ENCODE data around the gene TENM4.

TENM4 gene

GRCh38 chr11:78835646-78836045, 605.2 kb downstream of the TENM4 start (continued):
- TF ChIP-seq ZNF560 (tag by site-specific recombination; IDR thresholded peaks at IDR 0.05; ENCODE audit: borderline replicate concordance) (no peak), MZF1 (tag by site-specific recombination; IDR thresholded peaks at IDR 0.05; ENCODE audit: borderline replicate concordance) (no peak), ZNF544 (tag by site-specific recombination; IDR thresholded peaks at IDR 0.05) (no peak)

GRCh38 chr11:78834886-78835285, 605.9 kb downstream of the TENM4 start:
- Histone ChIP-seq H3K27ac (ENCODE audit: extremely low read depth, low read depth, low read length) (no peak overlapping the region), H3K4me1 (ENCODE audit: control insufficient read depth, insufficient read depth, low read length) (no peaks in the 10 kb centered on the region), H3K9me3 (ENCODE audit: control insufficient read depth, insufficient read depth, low read depth, low read length) (no peaks in the 10 kb centered on the region), H3K36me3 (ENCODE audit: control insufficient read depth in 2 of 2, insufficient read depth in 1 of 2, low read length in 2 of 2) (no peaks in the 10 kb centered on the region), H3K4me3 (ENCODE audit: low read depth, low read length) (no peak overlapping the region)
- TF ChIP-seq ZIC2 (tag by site-specific recombination; IDR thresholded peaks at IDR 0.05) = no peak
- TF ChIP-seq ZNF121 (tag by site-specific recombination; IDR thresholded peaks at IDR 0.05) = no peak
- no peak for TF ChIP-seq ZBTB26 (tag by site-specific recombination; optimal IDR thresholded peaks at IDR 0.05)
- TF ChIP-seq ZNF19 (tag by site-specific recombination; IDR thresholded peaks at IDR 0.05; ENCODE audit: low read depth) = no peak
- TF ChIP-seq ZNF664 (tag by site-specific recombination; IDR thresholded peaks at IDR 0.05) = no peak
- POLR2A ChIA-PET = no interaction called here
- CTCF ChIA-PET = interaction anchor here (0.6 kb wide), 2 partner anchors 252 to 670 kb away, joined by 3 read pairs; no protein-coding TSS in a partner anchor

GRCh38 chr11:78833237-78833636, 607.6 kb downstream of the TENM4 start:
- CTCF ChIA-PET = no interaction called here
- POLR2A ChIA-PET = no interaction called here

More at GRCh38 chr11:78833237-78833636, 607.6 kb downstream of the TENM4 start:
- Histone ChIP-seq H3K27ac (ENCODE audit: extremely low read depth, low read depth, low read length) (no peak overlapping the region), H3K36me3 (ENCODE audit: control insufficient read depth in 2 of 2, insufficient read depth in 1 of 2, low read length in 2 of 2) (no peaks in the 10 kb centered on the region), H3K9me3 (ENCODE audit: control insufficient read depth, insufficient read depth, low read depth, low read length) (no peaks in the 10 kb centered on the region), H3K4me1 (ENCODE audit: control insufficient read depth, insufficient read depth, low read length) (no peaks in the 10 kb centered on the region), H3K4me3 (ENCODE audit: low read depth, low read length) (no peak overlapping the region)
- no peak for TF ChIP-seq GLI2 (tag by site-specific recombination; IDR thresholded peaks at IDR 0.05; ENCODE audit: borderline replicate concordance, low read depth)
- TF ChIP-seq ZNF146 (tag by site-specific recombination; IDR thresholded peaks at IDR 0.05) = no peak
- no peak for TF ChIP-seq KLF7 (tag by site-specific recombination; IDR thresholded peaks at IDR 0.05; ENCODE audit: borderline replicate concordance)
- no peak for TF ChIP-seq ZNF121 (tag by site-specific recombination; IDR thresholded peaks at IDR 0.05)
- no peak for TF ChIP-seq ZNF211 (tag by site-specific recombination; IDR thresholded peaks at IDR 0.05; ENCODE audit: low read depth)
- no peak for TF ChIP-seq PATZ1 (tag by site-specific recombination; IDR thresholded peaks at IDR 0.05)
- TF ChIP-seq ZNF24 (tag by site-specific recombination; IDR thresholded peaks at IDR 0.05) = no peak
- no peak for TF ChIP-seq BCL6B (tag by site-specific recombination; IDR thresholded peaks at IDR 0.05)
- TF ChIP-seq ZNF791 (tag by site-specific recombination; IDR thresholded peaks at IDR 0.05) = no peak
- TF ChIP-seq HOXD13 (CRISPR knock-in tag; IDR thresholded peaks at IDR 0.05; ENCODE audit: borderline replicate concordance) = no peak
- no peak for TF ChIP-seq ZNF664 (tag by site-specific recombination; IDR thresholded peaks at IDR 0.05)
